NAMALWA (cell line): ENCODE results near the gene ZNF362.

Experiments used
- DNase-seq: peaks from one replicate; pipeline ENCODE4 v3.0.0-alpha.2; 2015; ENCODE audit warnings: low spot score

The ZNF362 gene

DNA sequence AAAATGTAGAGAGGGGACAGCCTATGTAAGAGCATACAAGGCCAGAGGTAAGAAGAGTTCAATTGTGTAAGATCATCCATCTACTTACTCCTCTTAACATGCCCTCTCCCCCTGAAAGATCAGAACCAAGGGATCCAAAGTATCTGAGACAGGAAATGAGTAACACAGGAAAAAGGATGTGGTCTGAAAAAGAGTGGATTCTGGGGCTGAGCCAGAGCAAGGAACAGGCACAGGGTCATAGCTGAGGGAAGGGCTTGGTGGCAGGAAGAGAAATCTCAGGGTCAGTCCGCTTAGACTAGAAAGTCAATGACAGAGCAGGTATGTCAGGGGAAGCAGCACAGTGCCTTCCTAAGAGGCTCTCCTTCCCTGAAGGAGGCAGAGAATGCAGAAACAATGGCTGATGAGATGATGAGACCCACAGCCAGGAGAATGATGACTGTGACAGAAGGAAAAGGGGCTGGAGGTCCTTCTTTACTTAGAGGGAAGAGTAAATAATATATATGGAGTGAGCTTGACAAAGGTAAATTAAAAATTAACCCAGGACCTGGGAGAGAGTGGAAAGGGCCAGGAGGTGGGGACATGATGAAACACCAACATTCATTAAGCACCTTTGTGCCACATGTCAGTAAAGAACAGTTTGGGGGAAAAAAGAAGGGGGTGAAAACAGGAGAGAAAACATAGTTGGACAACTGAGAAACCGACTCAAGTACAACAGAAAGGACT lies 90.8 kb downstream of the ZNF362 start:
- DNase-seq: no peak

DNA sequence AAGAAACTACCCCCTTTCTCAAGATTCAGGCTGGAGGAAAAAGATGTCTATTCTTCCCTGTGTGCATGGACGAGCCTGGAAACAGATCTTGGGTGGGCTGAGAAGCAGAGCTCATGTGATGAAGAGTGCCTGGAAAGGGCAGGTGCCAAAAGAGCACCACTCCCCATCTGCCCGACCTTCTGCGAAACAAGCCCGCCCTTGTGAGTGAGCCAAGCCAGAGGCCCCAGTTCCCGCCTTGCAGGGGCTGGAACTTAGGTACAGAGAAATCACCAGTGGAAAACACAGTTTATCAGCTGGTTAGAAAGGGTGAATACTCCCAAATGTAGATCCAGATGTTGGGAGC lies 91.3 kb downstream of the ZNF362 start:
- no peak for DNase-seq

DNA sequence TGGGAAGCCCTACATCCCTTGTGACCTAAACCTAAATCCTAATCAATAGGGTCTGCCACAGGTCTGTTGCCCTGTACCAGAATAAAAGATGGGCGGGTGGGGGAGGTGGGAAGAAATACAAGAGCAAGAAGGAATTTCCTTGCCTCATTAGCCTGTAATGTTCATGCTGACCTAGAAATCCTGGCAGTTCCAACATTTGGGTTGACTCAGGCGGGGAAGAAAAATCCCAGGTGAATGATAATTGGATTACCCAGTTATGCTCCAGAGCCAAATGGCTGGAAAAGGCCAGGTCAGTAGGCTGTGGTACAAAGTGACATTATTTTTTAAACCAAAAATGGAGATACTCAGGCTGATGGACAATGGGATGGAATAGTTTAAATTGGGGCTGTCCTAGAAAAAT lies 91.9 kb downstream of the ZNF362 start:
- no peak for DNase-seq

DNA sequence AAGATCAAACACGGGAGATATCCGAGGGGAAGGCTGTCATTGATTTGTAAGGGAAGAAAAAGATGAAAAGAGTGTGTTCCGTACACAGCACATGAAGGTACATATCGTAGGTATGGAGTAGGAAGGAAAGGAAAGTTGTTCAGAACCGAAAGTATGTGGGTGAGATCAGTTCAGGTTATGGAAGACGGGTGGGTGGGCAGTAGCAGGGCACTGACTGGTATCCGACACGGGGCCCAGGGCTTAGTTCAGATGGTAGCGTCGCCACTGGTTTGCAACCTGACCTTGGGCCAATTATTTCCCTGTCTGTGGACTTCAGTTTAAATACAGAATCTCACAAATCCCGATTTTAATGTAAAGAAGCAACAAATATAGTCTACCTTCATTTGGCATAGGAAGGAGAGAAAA lies 92.4 kb downstream of the ZNF362 start:
- no peak for DNase-seq

- peak; percentile 59 for DNase-seq
These were observed 92.9 kb downstream of the ZNF362 start for GRCh38 chr1:33349081-33349759.

GRCh38 chr1:33349778-33350610 lies 93.7 kb downstream of the ZNF362 start:
- DNase-seq: peak; percentile 86
